Inflammatory macrophage treated with lipopolysaccharide for 1 hour (primary cell): ENCODE results near the gene TMEM271.
"Not testable (repeated sequence)": the region's sequence is repeated elsewhere in the genome, so short reads cannot be mapped to it uniquely, and the experiment has no call there.

Experiments used
- DNase-seq, 2 donors: peaks; one replicate each; pipeline ENCODE4 v3.0.0-alpha.2; 2020 to 2022

TMEM271 gene

GRCh38 chr4:578451-579443 lies 2.7 kb upstream of the TMEM271 start:
- DNase-seq: no peak

- DNase-seq: no peak
These were observed 1.7 kb upstream of the TMEM271 start for GRCh38 chr4:577499-578450.

GRCh38 chr4:576991-577498 lies 950 bp upstream of the TMEM271 start:
- no peak for DNase-seq

- no peak for DNase-seq
These were observed 584 bp downstream of the TMEM271 start for GRCh38 chr4:575281-576141.

- DNase-seq: no peak
These were observed 1.5 kb downstream of the TMEM271 start for GRCh38 chr4:574346-575161.

- no peak for DNase-seq
These were observed 2.8 kb downstream of the TMEM271 start for GRCh38 chr4:573122-573892.

GRCh38 chr4:572594-572993 lies 3.5 kb downstream of the TMEM271 start:
- no peak for DNase-seq

- no peak for DNase-seq
These were observed 4.1 kb downstream of the TMEM271 start for GRCh38 chr4:571838-572572.

GRCh38 chr4:570754-571153 lies 5.3 kb downstream of the TMEM271 start:
- no peak for DNase-seq

GRCh38 chr4:569958-570667 lies 6.0 kb downstream of the TMEM271 start:
- DNase-seq: no peak

- DNase-seq: no peak
These were observed 7.1 kb downstream of the TMEM271 start for GRCh38 chr4:568962-569361.

- no peak for DNase-seq
These were observed 7.8 kb downstream of the TMEM271 start for GRCh38 chr4:568351-568652.

GRCh38 chr4:567457-568350 lies 8.4 kb downstream of the TMEM271 start:
- no peak for DNase-seq

- no peak for DNase-seq
These were observed 9.4 kb downstream of the TMEM271 start for GRCh38 chr4:566508-567295.

- DNase-seq: no peak
These were observed 10.1 kb downstream of the TMEM271 start for GRCh38 chr4:566035-566434.

GRCh38 chr4:565614-566013 lies 10.5 kb downstream of the TMEM271 start:
- DNase-seq: not testable (repeated sequence)

GRCh38 chr4:562458-562857 lies 13.6 kb downstream of the TMEM271 start:
- not testable (repeated sequence) for DNase-seq
